Measurements from ENCODE around the gene SERPINB3. TPM values are rescaled to one million over a fixed set of nuclear protein-coding genes. Genes with fewer than 3 reads are reported as not detected.

SERPINB3 gene
- polyA plus RNA-seq, 1 donor (not counting 4 experiments of a cell fraction or from before 2014, with no cell fraction given), result 12.7 TPM

GRCh38 chr18:63624863-63625262, 36.8 kb downstream of the SERPINB3 start:
- Histone ChIP-seq H3K27ac (ENCODE audit: control insufficient read depth, insufficient read depth, low read length) (no peak overlapping the region), H3K9ac (ENCODE audit: control insufficient read depth, extremely low read depth, insufficient read depth, low read length) (no peak overlapping the region), H3K4me3 (ENCODE audit: control insufficient read depth in 2 of 3, extremely low read depth in 1 of 3, insufficient read depth in 2 of 3, low read depth in 1 of 3, low read length in 3 of 3) (no peak overlapping the region), H3K27me3 (ENCODE audit: control insufficient read depth, extremely low read depth, insufficient read depth, low read length) (no peaks in the 10 kb centered on the region), H3K36me3 (ENCODE audit: control insufficient read depth in 2 of 2, extremely low read depth in 1 of 2, insufficient read depth in 2 of 2, low read length in 2 of 2) (no peaks in the 10 kb centered on the region), H3K4me2 (ENCODE audit: control insufficient read depth, extremely low read depth, insufficient read depth, low read depth, low read length) (no peak overlapping the region), H3K79me2 (ENCODE audit: control insufficient read depth, insufficient read depth, low read length) (no peaks in the 10 kb centered on the region), H2AFZ (ENCODE audit: control insufficient read depth, low read length) (no peak overlapping the region), H3K9me1 (ENCODE audit: control insufficient read depth, extremely low read depth, insufficient read depth, low read length) (no peaks in the 10 kb centered on the region), H3K4me1 (ENCODE audit: control insufficient read depth, extremely low read depth, insufficient read depth, low read length) (no peaks in the 10 kb centered on the region), H4K20me1 (ENCODE audit: control insufficient read depth, extremely low read depth, insufficient read depth, low read length) (no peaks in the 10 kb centered on the region), H3K9me3 (ENCODE audit: control insufficient read depth, low read depth, low read length) (peaks cover 4% of the 10 kb centered on the region)
- FAIRE-seq (no peak), DNase-seq (ENCODE audit: low read depth, low spot score) (no peak)
- TF ChIP-seq EZH2 (IDR thresholded peaks at IDR 0.05; ENCODE audit: low read length), result no peak
- no peak for TF ChIP-seq CTCF (optimal IDR thresholded peaks at IDR 0.05 in 1 of 3, IDR thresholded peaks at IDR 0.05 in 1 of 3, conservative IDR thresholded peaks at IDR 0.05 in 1 of 3; ENCODE audit: extremely low read depth in 1 of 3, insufficient read depth in 2 of 3, low read length in 3 of 3)
- dilution Hi-C loops (cut with MboI; ENCODE audit: extremely low pct_ligation_motif_present, low sequenced_read_pairs), result no loop called here

- Histone ChIP-seq H4K20me1 (ENCODE audit: control insufficient read depth, extremely low read depth, insufficient read depth, low read length) (no peaks in the 10 kb centered on the region), H2AFZ (ENCODE audit: control insufficient read depth, low read length) (no peak overlapping the region), H3K9me3 (ENCODE audit: control insufficient read depth, low read depth, low read length) (no peaks in the 10 kb centered on the region), H3K36me3 (ENCODE audit: control insufficient read depth in 2 of 2, extremely low read depth in 1 of 2, insufficient read depth in 2 of 2, low read length in 2 of 2) (no peaks in the 10 kb centered on the region), H3K79me2 (ENCODE audit: control insufficient read depth, insufficient read depth, low read length) (no peaks in the 10 kb centered on the region), H3K4me1 (ENCODE audit: control insufficient read depth, extremely low read depth, insufficient read depth, low read length) (no peaks in the 10 kb centered on the region), H3K4me3 (ENCODE audit: control insufficient read depth in 2 of 3, extremely low read depth in 1 of 3, insufficient read depth in 2 of 3, low read depth in 1 of 3, low read length in 3 of 3) (no peak overlapping the region), H3K27ac (ENCODE audit: control insufficient read depth, insufficient read depth, low read length) (no peak overlapping the region), H3K9ac (ENCODE audit: control insufficient read depth, extremely low read depth, insufficient read depth, low read length) (no peak overlapping the region), H3K27me3 (ENCODE audit: control insufficient read depth, extremely low read depth, insufficient read depth, low read length) (no peaks in the 10 kb centered on the region), H3K9me1 (ENCODE audit: control insufficient read depth, extremely low read depth, insufficient read depth, low read length) (no peaks in the 10 kb centered on the region), H3K4me2 (ENCODE audit: control insufficient read depth, extremely low read depth, insufficient read depth, low read depth, low read length) (no peak overlapping the region)
- FAIRE-seq (no peak), DNase-seq (ENCODE audit: low read depth, low spot score) (no peak)
- dilution Hi-C loops (cut with MboI; ENCODE audit: extremely low pct_ligation_motif_present, low sequenced_read_pairs), result no loop called here
- TF ChIP-seq CTCF (optimal IDR thresholded peaks at IDR 0.05 in 1 of 3, IDR thresholded peaks at IDR 0.05 in 1 of 3, conservative IDR thresholded peaks at IDR 0.05 in 1 of 3; ENCODE audit: extremely low read depth in 1 of 3, insufficient read depth in 2 of 3, low read length in 3 of 3), result no peak
- no peak for TF ChIP-seq EZH2 (IDR thresholded peaks at IDR 0.05; ENCODE audit: low read length)
These were observed 42.0 kb downstream of the SERPINB3 start for GRCh38 chr18:63619661-63620060.

Data from keratinocyte (primary cell).